Peyer's patch (tissue), 4 donors: ENCODE data around the gene IMMP2L. TPM values are rescaled to one million over a fixed set of nuclear protein-coding genes. Genes with fewer than 3 reads are reported as not detected.

Source experiments
- DNase-seq, 3 donors: peaks; one replicate each; pipeline ENCODE4 v3.0.0-alpha.2; 2017 to 2019
- H3K27ac ChIP-seq, 4 donors: fragments of 200-600 bp; sonication (generic); one replicate each; pipeline ENCODE4 v1.5.1; 2016 to 2019
- H3K27me3 ChIP-seq, 2 donors: fragments of 200-600 bp; sonication (generic); one replicate each; pipeline ENCODE4 v1.5.1; 2019
- H3K36me3 ChIP-seq, 3 donors: fragments of 200-600 bp; sonication (generic); one replicate each; pipeline ENCODE4 v1.5.1; 2016 to 2019
- H3K4me1 ChIP-seq, 4 donors: fragments of 200-600 bp; sonication (generic); one replicate each; pipeline ENCODE4 v1.5.1; 2016 to 2019
- H3K4me3 ChIP-seq, 4 donors: fragments of 200-600 bp; sonication (generic); 1 replicate in 3 of 4; 2 replicates in 1 of 4; pipeline ENCODE4 v1.5.1; 2016 to 2019; ENCODE audit warnings: mild to moderate bottlenecking in 1 of 4
- H3K9me3 ChIP-seq, 4 donors: fragments of 200-600 bp; sonication (generic); one replicate each; pipeline ENCODE4 v1.5.1; 2016 to 2019; ENCODE audit warnings: mild to moderate bottlenecking in 1 of 4
- CTCF ChIP-seq, 6 experiments: fragments of 450-650 bp in 4 of 6; fragments of 200-600 bp in 2 of 6; sonication (generic) in 1 of 6; IDR thresholded peaks; one replicate each; pipeline ENCODE4 v1.5.1; 2017 to 2019; ENCODE audit warnings: antibody characterized with exemption in 6 of 6, mild to moderate bottlenecking in 3 of 6, moderate library complexity in 1 of 6
- POLR2A ChIP-seq, 2 donors: fragments of 450-650 bp; IDR thresholded peaks; one replicate each; pipeline ENCODE4 v1.5.1; 2017; ENCODE audit warnings: antibody characterized with exemption in 2 of 2, mild to moderate bottlenecking in 2 of 2, moderate library complexity in 2 of 2
- total RNA-seq, 4 donors: library from RNA; depleted of rRNA; stranded (reverse); fragments of >200 nt; gene quantifications; one replicate each; pipeline ENCODE4 v1.1.0, GENCODE V29; 2016

IMMP2L gene
- total RNA-seq, 4 donors from 2014 or later: 5.1 to 16.5 (median 10.9) TPM

- Histone ChIP-seq H3K27ac (no peak overlapping the region), H3K27me3 (no peaks in the 10 kb centered on the region), H3K4me1 (no peaks in the 10 kb centered on the region), H3K9me3 (no peaks in the 10 kb centered on the region), H3K36me3 (no peaks in the 10 kb centered on the region), H3K4me3 (no peak overlapping the region)
- no peak for DNase-seq
- TF ChIP-seq POLR2A (IDR thresholded peaks at IDR 0.05): no peak
- no peak for TF ChIP-seq CTCF (IDR thresholded peaks at IDR 0.05)
These were observed 25.2 kb downstream of the IMMP2L start for GRCh38 chr7:111537134-111537533.

GRCh38 chr7:111535142-111535870, 27.0 kb downstream of the IMMP2L start:
- Histone ChIP-seq H3K9me3 (no peaks in the 10 kb centered on the region), H3K4me3 (no peak overlapping the region), H3K36me3 (no peaks in the 10 kb centered on the region), H3K27ac (no peak overlapping the region), H3K4me1 (no peaks in the 10 kb centered on the region), H3K27me3 (no peaks in the 10 kb centered on the region)
- no peak for DNase-seq
- no peak for TF ChIP-seq CTCF (IDR thresholded peaks at IDR 0.05)
- no peak for TF ChIP-seq POLR2A (IDR thresholded peaks at IDR 0.05)

GRCh38 chr7:111532625-111533024, 29.7 kb downstream of the IMMP2L start:
- Histone ChIP-seq H3K27me3 (no peaks in the 10 kb centered on the region), H3K27ac (no peak overlapping the region), H3K4me3 (no peak overlapping the region), H3K36me3 (no peaks in the 10 kb centered on the region), H3K9me3 (no peaks in the 10 kb centered on the region), H3K4me1 (peaks cover 0 to 5% (median 0%) of the 10 kb centered on the region in 4 donors)
- DNase-seq: no peak
- TF ChIP-seq CTCF (IDR thresholded peaks at IDR 0.05): no peak
- TF ChIP-seq POLR2A (IDR thresholded peaks at IDR 0.05): no peak

GRCh38 chr7:111531993-111532392, 30.3 kb downstream of the IMMP2L start:
- no peak for DNase-seq
- no peak for TF ChIP-seq CTCF (IDR thresholded peaks at IDR 0.05)
- no peak for TF ChIP-seq POLR2A (IDR thresholded peaks at IDR 0.05)
- H3K36me3 ChIP-seq: no peaks in the 10 kb centered on the region

GRCh38 chr7:111530356-111530668, 32.0 kb downstream of the IMMP2L start:
- Histone ChIP-seq H3K36me3 (no peaks in the 10 kb centered on the region), H3K4me3 (no peak overlapping the region), H3K27me3 (no peaks in the 10 kb centered on the region), H3K27ac (no peak overlapping the region), H3K9me3 (no peaks in the 10 kb centered on the region), H3K4me1 (peaks cover 0 to 5% (median 0%) of the 10 kb centered on the region in 4 donors)
- DNase-seq: no peak
- TF ChIP-seq CTCF (IDR thresholded peaks at IDR 0.05): no peak
- TF ChIP-seq POLR2A (IDR thresholded peaks at IDR 0.05): no peak

More at GRCh38 chr7:111531993-111532392, 30.3 kb downstream of the IMMP2L start:
- no peaks in the 10 kb centered on the region for H3K9me3 ChIP-seq
- no peaks in the 10 kb centered on the region for H3K27me3 ChIP-seq
- no peak overlapping the region for H3K4me3 ChIP-seq
- no peak overlapping the region for H3K27ac ChIP-seq
- peaks cover 0 to 5% (median 0%) of the 10 kb centered on the region in 4 donors for H3K4me1 ChIP-seq
